GM23248 (cell line): ENCODE data around the gene PHF11. TPM values are rescaled to one million over a fixed set of nuclear protein-coding genes. Genes with fewer than 3 reads are reported as not detected.
A peak's percentile ranks its signal among the peaks of the same experiment; 100 is the strongest.

Source experiments
- DNase-seq: peaks from one replicate; pipeline ENCODE4 v3.0.0-alpha.2; 2015
- H2AFZ ChIP-seq: fragments of 200-600 bp; sonication (generic); 2 replicates; pipeline ENCODE4 v1.6.1; 2016; ENCODE audit warnings: antibody characterized with exemption
- H3F3A ChIP-seq: fragments of 200-600 bp; sonication (generic); 2 replicates; pipeline ENCODE4 v1.6.1; 2016; ENCODE audit warnings: mild to moderate bottlenecking, antibody characterized with exemption, mixed run types; ENCODE audit not compliant: insufficient read depth
- H3K27ac ChIP-seq: fragments of 200-600 bp; sonication (generic); 2 replicates; pipeline ENCODE4 v1.5.1; 2016; ENCODE audit warnings: mild to moderate bottlenecking
- H3K27me3 ChIP-seq: fragments of 200-600 bp; sonication (generic); replicated peaks from 2 replicates; pipeline ENCODE4 v1.6.1; 2016; ENCODE audit warnings: mild to moderate bottlenecking; ENCODE audit not compliant: insufficient read depth
- H3K36me3 ChIP-seq: fragments of 200-600 bp; sonication (generic); 2 replicates; pipeline ENCODE4 v1.6.1; 2016; ENCODE audit warnings: low read depth, mild to moderate bottlenecking
- H3K4me1 ChIP-seq: fragments of 200-600 bp; sonication (generic); 2 replicates; pipeline ENCODE4 v1.6.1; 2016; ENCODE audit warnings: mild to moderate bottlenecking; ENCODE audit not compliant: insufficient read depth
- H3K4me2 ChIP-seq: fragments of 200-600 bp; sonication (generic); one replicate; pipeline ENCODE4 v1.6.1; 2016; ENCODE audit warnings: mild to moderate bottlenecking; ENCODE audit not compliant: unreplicated experiment
- H3K4me3 ChIP-seq: fragments of 200-600 bp; sonication (generic); 2 replicates; pipeline ENCODE4 v1.5.1; 2016; ENCODE audit warnings: mild to moderate bottlenecking
- H3K79me2 ChIP-seq: fragments of 200-600 bp; sonication (generic); 2 replicates; pipeline ENCODE4 v1.6.1; 2016; ENCODE audit warnings: mild to moderate bottlenecking; ENCODE audit not compliant: insufficient read depth
- H3K9ac ChIP-seq: fragments of 200-600 bp; sonication (generic); 2 replicates; pipeline ENCODE4 v1.6.1; 2016; ENCODE audit warnings: mild to moderate bottlenecking
- H3K9me2 ChIP-seq: fragments of 200-600 bp; sonication (generic); 2 replicates; pipeline ENCODE4 v1.6.1; 2016; ENCODE audit warnings: mixed run types, mild to moderate bottlenecking, moderate library complexity; ENCODE audit not compliant: insufficient read depth
- H3K9me3 ChIP-seq: fragments of 200-600 bp; sonication (generic); one replicate; pipeline ENCODE4 v1.6.1; 2017; ENCODE audit warnings: low read depth
- H4K20me1 ChIP-seq: fragments of 200-600 bp; sonication (generic); 2 replicates; pipeline ENCODE4 v1.6.0; 2016; ENCODE audit not compliant: insufficient read depth
- EZH2 ChIP-seq: fragments of 200-600 bp; sonication (generic); IDR thresholded peaks from 2 replicates; pipeline ENCODE4 v1.6.1; 2018; ENCODE audit warnings: antibody characterized with exemption, mild to moderate bottlenecking; ENCODE audit not compliant: insufficient read depth, poor library complexity, severe bottlenecking
- EZH2phosphoT487 ChIP-seq: fragments of 200-600 bp; sonication (generic); IDR thresholded peaks from 2 replicates; pipeline ENCODE4 v1.6.1; 2018; ENCODE audit warnings: antibody characterized with exemption, moderate library complexity, mild to moderate bottlenecking, low read depth; ENCODE audit not compliant: insufficient read depth
- WGBS, 2 experiments: methylation state at CpG; one replicate each; pipeline ENCODE4 v1.1.6; 2015 to 2017; ENCODE audit warnings: low lambda C conversion rate in 2 of 2, low coverage in 1 of 2; ENCODE audit errors: missing lambda C conversion rate in 2 of 2; 5-methylcytosine and 5-hydroxymethylcytosine counted together
- in situ Hi-C: fragments of 300-500 bp; cut with MboI; formaldehyde crosslinking; loops from 2 replicates; pipeline ENCODE4 v1.15.0; 2020
- polyA plus RNA-seq: library from polyadenylated mRNA; unstranded; fragments of >200 nt; fragmentation: Nextera tagmentation; extraction: Ambion mirVana; gene quantifications from 2 replicates; pipeline ENCODE4 v1.2.1, GENCODE V29; 2016
- total RNA-seq: library from RNA; depleted of rRNA; stranded (reverse); fragments of >200 nt; shearing (Covaris generic); gene quantifications from 2 replicates; pipeline ENCODE4 v1.2.3, GENCODE V29; 2014

PHF11 gene
- total and polyA plus RNA-seq, 2 experiments from 2014 or later, result 16.9 to 29.3 TPM

GRCh38 chr13:49456156-49456555 is 39.6 kb upstream of the PHF11 start:
- no peak for TF ChIP-seq EZH2phosphoT487
- no peak for TF ChIP-seq EZH2
- in situ Hi-C loops, result no loop called here
- no peak overlapping the region for H3K4me2 ChIP-seq
- no peak for DNase-seq
- 0 out of 2 replicates have a peak, but pooled peaks cover 10% of the 10 kb centered on the region for H3K79me2 ChIP-seq
- H3F3A ChIP-seq, result peaks cover 21% of the 10 kb centered on the region; the same call in 1 of the 2 replicates
- H3K27me3 ChIP-seq, result no peaks in the 10 kb centered on the region
- H3K4me3 ChIP-seq, result no peak overlapping the region
- 0 out of 2 replicates have a peak, but pooled peaks cover 2% of the 10 kb centered on the region for H3K36me3 ChIP-seq
- H3K9me2 ChIP-seq, result no peaks in the 10 kb centered on the region
- no peak overlapping the region for H2AFZ ChIP-seq
- H4K20me1 ChIP-seq, result no peaks in the 10 kb centered on the region
- H3K27ac ChIP-seq, result no peak overlapping the region
- no peaks in the 10 kb centered on the region for H3K9me3 ChIP-seq
- no peak overlapping the region for H3K9ac ChIP-seq
- H3K4me1 ChIP-seq, result peaks cover 32% of the 10 kb centered on the region
- WGBS, 2 experiments, result 98 to 100% methylated on average over 1 of the region's 1 CpG

GRCh38 chr13:49457221-49457620 is 38.5 kb upstream of the PHF11 start:
- Histone ChIP-seq H3F3A (peaks cover 21% of the 10 kb centered on the region; the same call in 1 of the 2 replicates), H3K27ac (0 out of 2 replicates have a peak overlapping the region, but pooled peaks have one; percentile 23), H3K4me2 (peak overlapping the region; percentile 32), H3K4me1 (peaks cover 32% of the 10 kb centered on the region), H3K9ac (no peak overlapping the region), H3K4me3 (no peak overlapping the region), H4K20me1 (no peaks in the 10 kb centered on the region), H3K27me3 (no peaks in the 10 kb centered on the region), H3K79me2 (0 out of 2 replicates have a peak, but pooled peaks cover 10% of the 10 kb centered on the region), H2AFZ (no peak overlapping the region), H3K9me2 (no peaks in the 10 kb centered on the region), H3K36me3 (0 out of 2 replicates have a peak, but pooled peaks cover 3% of the 10 kb centered on the region), H3K9me3 (no peaks in the 10 kb centered on the region)
- in situ Hi-C loops, result no loop called here
- DNase-seq, result peak; percentile 49
- no peak for TF ChIP-seq EZH2
- no peak for TF ChIP-seq EZH2phosphoT487
- WGBS, 2 experiments, result 26 to 27% methylated on average over 7 of the region's 7 CpGs

- Histone ChIP-seq H3K9me3 (no peaks in the 10 kb centered on the region), H3K9ac (no peak overlapping the region), H4K20me1 (no peaks in the 10 kb centered on the region), H3K79me2 (no peaks in the 10 kb centered on the region), H3K9me2 (no peaks in the 10 kb centered on the region), H2AFZ (no peak overlapping the region), H3K4me1 (peaks cover 24% of the 10 kb centered on the region), H3F3A (peaks cover 18% of the 10 kb centered on the region; the same call in 1 of the 2 replicates), H3K27ac (no peak overlapping the region), H3K4me3 (no peak overlapping the region), H3K4me2 (no peak overlapping the region), H3K27me3 (no peaks in the 10 kb centered on the region), H3K36me3 (peaks cover 15% of the 10 kb centered on the region; the same call in 1 of the 2 replicates)
- in situ Hi-C loops, result no loop called here
- TF ChIP-seq EZH2, result no peak
- TF ChIP-seq EZH2phosphoT487, result no peak
- WGBS, 2 experiments, result 94 to 100% methylated on average over 1 of the region's 1 CpG
- no peak for DNase-seq
Measured at GRCh38 chr13:49459580-49459979, 36.2 kb upstream of the PHF11 start.

GRCh38 chr13:49464085-49464484 is 31.7 kb upstream of the PHF11 start:
- TF ChIP-seq EZH2 (no peak), EZH2phosphoT487 (no peak)
- DNase-seq, result no peak
- Histone ChIP-seq H4K20me1 (no peaks in the 10 kb centered on the region), H2AFZ (no peak overlapping the region), H3K4me2 (no peak overlapping the region), H3K4me3 (no peak overlapping the region), H3K79me2 (no peaks in the 10 kb centered on the region), H3K9me2 (no peaks in the 10 kb centered on the region), H3K27ac (no peak overlapping the region), H3F3A (no peaks in the 10 kb centered on the region), H3K4me1 (no peaks in the 10 kb centered on the region), H3K36me3 (peaks cover 15% of the 10 kb centered on the region; the same call in 1 of the 2 replicates), H3K27me3 (no peaks in the 10 kb centered on the region), H3K9me3 (no peaks in the 10 kb centered on the region), H3K9ac (no peak overlapping the region)
- WGBS, 2 experiments, result 91 to 97% methylated on average over 1 of the region's 1 CpG
- in situ Hi-C loops, result no loop called here
